ENCODE data around the gene ELP5.

ELP5 gene

GRCh38 chr17:7281953-7282751 is 30.1 kb downstream of the ELP5 start:
- TF ChIP-seq SCRT2 (tag by site-specific recombination; IDR thresholded peaks at IDR 0.05) (no peak), ZNF248 (tag by site-specific recombination; IDR thresholded peaks at IDR 0.05) (no peak), ZNF629 (tag by site-specific recombination; IDR thresholded peaks at IDR 0.05) (no peak), ZNF701 (tag by site-specific recombination; IDR thresholded peaks at IDR 0.05) (no peak), ZNF266 (tag by site-specific recombination; IDR thresholded peaks at IDR 0.05; ENCODE audit: low read depth) (no peak), SP2 (tag by site-specific recombination; IDR thresholded peaks at IDR 0.05) (peak; percentile 42), GLI4 (tag by site-specific recombination; IDR thresholded peaks at IDR 0.05) (no peak), GLIS2 (tag by site-specific recombination; IDR thresholded peaks at IDR 0.05) (peak; percentile 69), ZNF777 (tag by site-specific recombination; IDR thresholded peaks at IDR 0.05; ENCODE audit: borderline replicate concordance) (peak; percentile 80; the same call in 1 of the 2 replicates), ZNF747 (tag by site-specific recombination; IDR thresholded peaks at IDR 0.05) (no peak), ZFP69B (tag by site-specific recombination; IDR thresholded peaks at IDR 0.05) (peak; percentile 4; the same call in 1 of the 2 replicates), ZNF211 (tag by site-specific recombination; IDR thresholded peaks at IDR 0.05; ENCODE audit: low read depth) (no peak), ZSCAN30 (tag by site-specific recombination; IDR thresholded peaks at IDR 0.05) (no peak), KLF9 (tag by site-specific recombination; IDR thresholded peaks at IDR 0.05; ENCODE audit: low read depth) (no peak), ZNF362 (tag by site-specific recombination; IDR thresholded peaks at IDR 0.05) (no peak), GLIS1 (tag by site-specific recombination; IDR thresholded peaks at IDR 0.05) (peak; percentile 78), ZBTB20 (tag by site-specific recombination; IDR thresholded peaks at IDR 0.05) (no peak), BCL11B (tag by site-specific recombination; IDR thresholded peaks at IDR 0.05; ENCODE audit: low read depth) (no peak), MEIS1 (CRISPR knock-in tag; IDR thresholded peaks at IDR 0.05; ENCODE audit: borderline replicate concordance) (no peak), PRDM1 (tag by site-specific recombination; IDR thresholded peaks at IDR 0.05) (no peak), ZEB2 (tag by site-specific recombination; IDR thresholded peaks at IDR 0.05) (no peak)
- TF ChIP-seq, protein P1, sequence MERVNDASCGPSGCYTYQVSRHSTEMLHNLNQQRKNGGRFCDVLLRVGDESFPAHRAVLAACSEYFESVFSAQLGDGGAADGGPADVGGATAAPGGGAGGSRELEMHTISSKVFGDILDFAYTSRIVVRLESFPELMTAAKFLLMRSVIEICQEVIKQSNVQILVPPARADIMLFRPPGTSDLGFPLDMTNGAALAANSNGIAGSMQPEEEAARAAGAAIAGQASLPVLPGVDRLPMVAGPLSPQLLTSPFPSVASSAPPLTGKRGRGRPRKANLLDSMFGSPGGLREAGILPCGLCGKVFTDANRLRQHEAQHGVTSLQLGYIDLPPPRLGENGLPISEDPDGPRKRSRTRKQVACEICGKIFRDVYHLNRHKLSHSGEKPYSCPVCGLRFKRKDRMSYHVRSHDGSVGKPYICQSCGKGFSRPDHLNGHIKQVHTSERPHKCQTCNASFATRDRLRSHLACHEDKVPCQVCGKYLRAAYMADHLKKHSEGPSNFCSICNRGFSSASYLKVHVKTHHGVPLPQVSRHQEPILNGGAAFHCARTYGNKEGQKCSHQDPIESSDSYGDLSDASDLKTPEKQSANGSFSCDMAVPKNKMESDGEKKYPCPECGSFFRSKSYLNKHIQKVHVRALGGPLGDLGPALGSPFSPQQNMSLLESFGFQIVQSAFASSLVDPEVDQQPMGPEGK (tag by site-specific recombination; IDR thresholded peaks at IDR 0.05): peak; percentile 7; the same call in 1 of the 2 replicates
- TF ChIP-seq, protein P2, sequence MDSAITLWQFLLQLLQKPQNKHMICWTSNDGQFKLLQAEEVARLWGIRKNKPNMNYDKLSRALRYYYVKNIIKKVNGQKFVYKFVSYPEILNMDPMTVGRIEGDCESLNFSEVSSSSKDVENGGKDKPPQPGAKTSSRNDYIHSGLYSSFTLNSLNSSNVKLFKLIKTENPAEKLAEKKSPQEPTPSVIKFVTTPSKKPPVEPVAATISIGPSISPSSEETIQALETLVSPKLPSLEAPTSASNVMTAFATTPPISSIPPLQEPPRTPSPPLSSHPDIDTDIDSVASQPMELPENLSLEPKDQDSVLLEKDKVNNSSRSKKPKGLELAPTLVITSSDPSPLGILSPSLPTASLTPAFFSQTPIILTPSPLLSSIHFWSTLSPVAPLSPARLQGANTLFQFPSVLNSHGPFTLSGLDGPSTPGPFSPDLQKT (IDR thresholded peaks at IDR 0.05; ENCODE audit: borderline replicate concordance, low read depth, low read length): no peak
- TF ChIP-seq, protein P3, sequence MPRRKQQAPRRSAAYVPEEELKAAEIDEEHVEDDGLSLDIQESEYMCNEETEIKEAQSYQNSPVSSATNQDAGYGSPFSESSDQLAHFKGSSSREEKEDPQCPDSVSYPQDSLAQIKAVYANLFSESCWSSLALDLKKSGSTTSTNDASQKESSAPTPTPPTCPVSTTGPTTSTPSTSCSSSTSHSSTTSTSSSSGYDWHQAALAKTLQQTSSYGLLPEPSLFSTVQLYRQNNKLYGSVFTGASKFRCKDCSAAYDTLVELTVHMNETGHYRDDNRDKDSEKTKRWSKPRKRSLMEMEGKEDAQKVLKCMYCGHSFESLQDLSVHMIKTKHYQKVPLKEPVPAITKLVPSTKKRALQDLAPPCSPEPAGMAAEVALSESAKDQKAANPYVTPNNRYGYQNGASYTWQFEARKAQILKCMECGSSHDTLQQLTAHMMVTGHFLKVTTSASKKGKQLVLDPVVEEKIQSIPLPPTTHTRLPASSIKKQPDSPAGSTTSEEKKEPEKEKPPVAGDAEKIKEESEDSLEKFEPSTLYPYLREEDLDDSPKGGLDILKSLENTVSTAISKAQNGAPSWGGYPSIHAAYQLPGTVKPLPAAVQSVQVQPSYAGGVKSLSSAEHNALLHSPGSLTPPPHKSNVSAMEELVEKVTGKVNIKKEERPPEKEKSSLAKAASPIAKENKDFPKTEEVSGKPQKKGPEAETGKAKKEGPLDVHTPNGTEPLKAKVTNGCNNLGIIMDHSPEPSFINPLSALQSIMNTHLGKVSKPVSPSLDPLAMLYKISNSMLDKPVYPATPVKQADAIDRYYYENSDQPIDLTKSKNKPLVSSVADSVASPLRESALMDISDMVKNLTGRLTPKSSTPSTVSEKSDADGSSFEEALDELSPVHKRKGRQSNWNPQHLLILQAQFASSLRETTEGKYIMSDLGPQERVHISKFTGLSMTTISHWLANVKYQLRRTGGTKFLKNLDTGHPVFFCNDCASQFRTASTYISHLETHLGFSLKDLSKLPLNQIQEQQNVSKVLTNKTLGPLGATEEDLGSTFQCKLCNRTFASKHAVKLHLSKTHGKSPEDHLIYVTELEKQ (tag by site-specific recombination; IDR thresholded peaks at IDR 0.05; ENCODE audit: borderline replicate concordance): no peak
- TF ChIP-seq, protein P4, sequence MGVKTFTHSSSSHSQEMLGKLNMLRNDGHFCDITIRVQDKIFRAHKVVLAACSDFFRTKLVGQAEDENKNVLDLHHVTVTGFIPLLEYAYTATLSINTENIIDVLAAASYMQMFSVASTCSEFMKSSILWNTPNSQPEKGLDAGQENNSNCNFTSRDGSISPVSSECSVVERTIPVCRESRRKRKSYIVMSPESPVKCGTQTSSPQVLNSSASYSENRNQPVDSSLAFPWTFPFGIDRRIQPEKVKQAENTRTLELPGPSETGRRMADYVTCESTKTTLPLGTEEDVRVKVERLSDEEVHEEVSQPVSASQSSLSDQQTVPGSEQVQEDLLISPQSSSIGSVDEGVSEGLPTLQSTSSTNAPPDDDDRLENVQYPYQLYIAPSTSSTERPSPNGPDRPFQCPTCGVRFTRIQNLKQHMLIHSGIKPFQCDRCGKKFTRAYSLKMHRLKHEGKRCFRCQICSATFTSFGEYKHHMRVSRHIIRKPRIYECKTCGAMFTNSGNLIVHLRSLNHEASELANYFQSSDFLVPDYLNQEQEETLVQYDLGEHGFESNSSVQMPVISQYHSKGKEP (tag by site-specific recombination; IDR thresholded peaks at IDR 0.05): no peak
- Histone ChIP-seq H3K4me1 (ENCODE audit: control insufficient read depth, insufficient read depth, low read length) (peaks cover 9% of the 10 kb centered on the region), H3K4me3 (ENCODE audit: low read depth, low read length) (peak overlapping the region; percentile 53), H3K27ac (ENCODE audit: extremely low read depth, low read depth, low read length) (no peak overlapping the region), H3K36me3 (ENCODE audit: control insufficient read depth in 2 of 2, insufficient read depth in 1 of 2, low read length in 2 of 2) (no peaks in the 10 kb centered on the region; a peak in 1 of 3 replicates), H3K9me3 (ENCODE audit: control insufficient read depth, insufficient read depth, low read depth, low read length) (no peaks in the 10 kb centered on the region)
- CTCF ChIA-PET: interaction anchor here (0.6 to 9.0 kb wide), 8 partner anchors 10 to 856 kb away, joined by 3 to 160 read pairs (median 8); partner anchors contain the start of gene SENP3
- POLR2A ChIA-PET: interaction anchor here (1.0 to 3.1 kb wide), 9 partner anchors 9 to 62 kb away, joined by 3 to 20 read pairs (median 6); partner anchors contain the start of genes DVL2, NEURL4 and PHF23
